Activated CD4-positive, CD25-positive, alpha-beta regulatory T cell treated with anti-CD3 and anti-CD28 coated beads, Interleukin-2, amount 50 U/mL, for 72 hours (primary cell): Measurements from ENCODE around the gene SORCS2.

ENCODE experiments used
- DNase-seq: peaks from one replicate; pipeline ENCODE4 v3.0.0; 2021

Gene SORCS2

GRCh38 chr4:7342223-7343080 lies 150.1 kb downstream of the SORCS2 start:
- DNase-seq = no peak

- no peak for DNase-seq
Observed at GRCh38 chr4:7343081-7343655, 150.8 kb downstream of the SORCS2 start.

GRCh38 chr4:7343950-7344349 lies 151.6 kb downstream of the SORCS2 start:
- DNase-seq = no peak

GRCh38 chr4:7344636-7345155 lies 152.4 kb downstream of the SORCS2 start:
- DNase-seq = no peak

GRCh38 chr4:7347981-7348380 lies 155.6 kb downstream of the SORCS2 start:
- no peak for DNase-seq

- DNase-seq = no peak
Observed at GRCh38 chr4:7348946-7349900, 156.9 kb downstream of the SORCS2 start.

GRCh38 chr4:7350396-7350795 lies 158.1 kb downstream of the SORCS2 start:
- no peak for DNase-seq

- no peak for DNase-seq
Observed at GRCh38 chr4:7351014-7351413, 158.7 kb downstream of the SORCS2 start.

GRCh38 chr4:7352486-7352885 lies 160.1 kb downstream of the SORCS2 start:
- no peak for DNase-seq

GRCh38 chr4:7353046-7353790 lies 160.9 kb downstream of the SORCS2 start:
- no peak for DNase-seq

GRCh38 chr4:7353846-7354610 lies 161.7 kb downstream of the SORCS2 start:
- DNase-seq = no peak

GRCh38 chr4:7354927-7355326 lies 162.6 kb downstream of the SORCS2 start:
- no peak for DNase-seq

- no peak for DNase-seq
Observed at GRCh38 chr4:7355795-7356194, 163.5 kb downstream of the SORCS2 start.

- no peak for DNase-seq
Observed at GRCh38 chr4:7356667-7357310, 164.5 kb downstream of the SORCS2 start.

GRCh38 chr4:7357323-7357722 lies 165.0 kb downstream of the SORCS2 start:
- DNase-seq = no peak

GRCh38 chr4:7358100-7358735 lies 165.9 kb downstream of the SORCS2 start:
- DNase-seq = no peak

GRCh38 chr4:7359400-7360062 lies 167.2 kb downstream of the SORCS2 start:
- DNase-seq = no peak

GRCh38 chr4:7360806-7361205 lies 168.5 kb downstream of the SORCS2 start:
- DNase-seq = no peak

GRCh38 chr4:7361280-7361895 lies 169.1 kb downstream of the SORCS2 start:
- DNase-seq = no peak

- DNase-seq = no peak
Observed at GRCh38 chr4:7362341-7362740, 170.0 kb downstream of the SORCS2 start.
